DND-41 (cell line): ENCODE results near the gene ASB5.
"Not testable (repeated sequence)": the region's sequence is repeated elsewhere in the genome, so short reads cannot be mapped to it uniquely, and the experiment has no call there.

Experiments used
- EZH2 ChIP-seq: IDR thresholded peaks from 3 replicates; pipeline ENCODE4 v1.6.1; 2012; ENCODE audit warnings: borderline replicate concordance, low read depth, mild to moderate bottlenecking, moderate library complexity, low read length, inconsistent platforms; ENCODE audit not compliant: severe bottlenecking
- TF ChIP-seq, protein P1 (sequence below): IDR thresholded peaks from 2 replicates; pipeline ENCODE4 v1.5.1; 2012; ENCODE audit warnings: borderline replicate concordance, low read length, moderate library complexity, mild to moderate bottlenecking; ENCODE audit not compliant: poor library complexity, severe bottlenecking; ENCODE audit errors: extremely low read depth

DNA sequence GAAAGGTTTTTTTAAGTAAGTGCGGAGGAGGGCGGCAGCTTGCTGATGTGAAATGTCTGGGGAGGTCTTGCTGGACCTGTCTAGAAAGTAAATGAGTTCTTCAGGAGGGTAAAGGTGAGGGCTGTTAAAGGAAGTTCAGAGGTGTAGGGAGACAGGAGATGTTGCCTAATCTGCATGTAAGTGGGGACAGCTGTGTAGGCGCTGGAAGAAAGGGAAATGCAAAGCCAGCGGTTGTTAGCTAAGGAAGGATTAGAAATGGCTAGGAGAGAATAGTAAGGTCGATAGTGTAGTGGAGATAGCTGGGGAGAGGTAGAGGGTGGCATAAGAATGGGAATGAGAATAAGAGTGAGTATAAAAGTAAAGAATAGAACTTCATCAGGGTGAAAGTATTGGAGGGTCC is 26.9 kb upstream of the ASB5 start:
- TF ChIP-seq, protein P1, sequence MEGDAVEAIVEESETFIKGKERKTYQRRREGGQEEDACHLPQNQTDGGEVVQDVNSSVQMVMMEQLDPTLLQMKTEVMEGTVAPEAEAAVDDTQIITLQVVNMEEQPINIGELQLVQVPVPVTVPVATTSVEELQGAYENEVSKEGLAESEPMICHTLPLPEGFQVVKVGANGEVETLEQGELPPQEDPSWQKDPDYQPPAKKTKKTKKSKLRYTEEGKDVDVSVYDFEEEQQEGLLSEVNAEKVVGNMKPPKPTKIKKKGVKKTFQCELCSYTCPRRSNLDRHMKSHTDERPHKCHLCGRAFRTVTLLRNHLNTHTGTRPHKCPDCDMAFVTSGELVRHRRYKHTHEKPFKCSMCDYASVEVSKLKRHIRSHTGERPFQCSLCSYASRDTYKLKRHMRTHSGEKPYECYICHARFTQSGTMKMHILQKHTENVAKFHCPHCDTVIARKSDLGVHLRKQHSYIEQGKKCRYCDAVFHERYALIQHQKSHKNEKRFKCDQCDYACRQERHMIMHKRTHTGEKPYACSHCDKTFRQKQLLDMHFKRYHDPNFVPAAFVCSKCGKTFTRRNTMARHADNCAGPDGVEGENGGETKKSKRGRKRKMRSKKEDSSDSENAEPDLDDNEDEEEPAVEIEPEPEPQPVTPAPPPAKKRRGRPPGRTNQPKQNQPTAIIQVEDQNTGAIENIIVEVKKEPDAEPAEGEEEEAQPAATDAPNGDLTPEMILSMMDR, result not testable (repeated sequence)
- not testable (repeated sequence) for TF ChIP-seq EZH2
